Vagina (tissue), 2 donors: ENCODE data around the gene C16orf74.

Experiments used
- POLR2A ChIP-seq, 2 donors: fragments of 450-650 bp; IDR thresholded peaks; one replicate each; pipeline ENCODE4 v1.6.1; 2017; ENCODE audit warnings: antibody characterized with exemption in 2 of 2, mild to moderate bottlenecking in 2 of 2, moderate library complexity in 2 of 2
- TF ChIP-seq, protein P1 (sequence below), 3 experiments: fragments of 450-650 bp in 2 of 3; fragments of 200-600 bp in 1 of 3; sonication (generic) in 1 of 3; IDR thresholded peaks; one replicate each; pipeline ENCODE4 v1.5.1; 2017 to 2019; ENCODE audit warnings: antibody characterized with exemption in 3 of 3, mild to moderate bottlenecking in 2 of 3, moderate library complexity in 2 of 3

DNA sequence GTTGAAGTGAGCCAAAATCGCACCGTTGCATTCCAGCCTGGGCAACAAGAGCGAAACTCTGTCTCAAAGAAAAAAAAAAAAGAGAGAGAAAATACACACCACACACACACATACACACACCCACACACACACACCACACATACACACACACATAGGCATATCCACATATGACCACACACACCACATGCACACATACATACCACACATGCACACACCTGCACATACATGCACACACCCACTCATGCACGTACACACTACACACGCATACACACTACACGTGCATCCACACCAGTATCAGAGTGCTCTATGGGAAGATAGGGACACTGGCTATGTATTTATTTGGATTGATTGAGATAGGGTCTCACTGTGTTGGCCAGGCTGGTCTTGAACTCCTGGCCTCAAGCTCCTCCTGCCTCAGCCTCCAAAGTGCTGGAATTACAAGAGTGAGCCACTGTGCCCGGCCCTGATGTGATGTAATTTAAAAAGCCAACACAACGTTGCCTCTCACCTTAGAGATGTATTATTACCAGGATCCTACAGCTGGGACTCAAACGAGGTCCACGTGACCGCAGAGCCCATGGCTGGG is 44.4 kb downstream of the C16orf74 start:
- TF ChIP-seq, protein P1, sequence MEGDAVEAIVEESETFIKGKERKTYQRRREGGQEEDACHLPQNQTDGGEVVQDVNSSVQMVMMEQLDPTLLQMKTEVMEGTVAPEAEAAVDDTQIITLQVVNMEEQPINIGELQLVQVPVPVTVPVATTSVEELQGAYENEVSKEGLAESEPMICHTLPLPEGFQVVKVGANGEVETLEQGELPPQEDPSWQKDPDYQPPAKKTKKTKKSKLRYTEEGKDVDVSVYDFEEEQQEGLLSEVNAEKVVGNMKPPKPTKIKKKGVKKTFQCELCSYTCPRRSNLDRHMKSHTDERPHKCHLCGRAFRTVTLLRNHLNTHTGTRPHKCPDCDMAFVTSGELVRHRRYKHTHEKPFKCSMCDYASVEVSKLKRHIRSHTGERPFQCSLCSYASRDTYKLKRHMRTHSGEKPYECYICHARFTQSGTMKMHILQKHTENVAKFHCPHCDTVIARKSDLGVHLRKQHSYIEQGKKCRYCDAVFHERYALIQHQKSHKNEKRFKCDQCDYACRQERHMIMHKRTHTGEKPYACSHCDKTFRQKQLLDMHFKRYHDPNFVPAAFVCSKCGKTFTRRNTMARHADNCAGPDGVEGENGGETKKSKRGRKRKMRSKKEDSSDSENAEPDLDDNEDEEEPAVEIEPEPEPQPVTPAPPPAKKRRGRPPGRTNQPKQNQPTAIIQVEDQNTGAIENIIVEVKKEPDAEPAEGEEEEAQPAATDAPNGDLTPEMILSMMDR (IDR thresholded peaks at IDR 0.05) = no peak
- TF ChIP-seq POLR2A (IDR thresholded peaks at IDR 0.05) = no peak
